Loucy (cell line): ENCODE results near the gene GTF3C1.

Experiments used
- CTCF ChIP-seq: fragments of 200-600 bp; sonication (generic); conservative IDR thresholded peaks from 2 replicates; pipeline ENCODE4 v1.5.1; 2014; ENCODE audit warnings: mild to moderate bottlenecking, antibody characterized with exemption, low read length
- EZH2phosphoT487 ChIP-seq: fragments of 200-600 bp; IDR thresholded peaks from 2 replicates; pipeline ENCODE4 v1.6.1; 2018; ENCODE audit warnings: antibody characterized with exemption, mild to moderate bottlenecking, moderate library complexity, borderline replicate concordance

GRCh38 chr16:27489421-27489820 is 60.3 kb downstream of the GTF3C1 start:
- TF ChIP-seq CTCF (no peak), EZH2phosphoT487 (no peak)
